ENCODE measurements around the gene SLC7A10. TPM values are rescaled to one million over a fixed set of nuclear protein-coding genes. Genes with fewer than 3 reads are reported as not detected.

Gene SLC7A10
- total RNA-seq, 1 experiment from 2014 or later, result not detected

- Mint-ChIP-seq H3K9me3 (ENCODE audit: unreplicated experiment) (no peaks in the 10 kb centered on the region), H3K4me1 (ENCODE audit: low read depth, unreplicated experiment) (peaks cover 6% of the 10 kb centered on the region), H3K4me3 (ENCODE audit: unreplicated experiment) (no peak overlapping the region), H3K27ac (ENCODE audit: unreplicated experiment) (no peak overlapping the region), H3K27me3 (ENCODE audit: insufficient read depth, unreplicated experiment) (no peaks in the 10 kb centered on the region), H3K36me3 (ENCODE audit: insufficient read depth, unreplicated experiment) (no peaks in the 10 kb centered on the region)
- no peaks in the 10 kb centered on the region for H3K9me3 ChIP-seq
- ChIA-PET POLR2A (no interaction called here), CTCF (interaction anchor here (0.6 to 0.9 kb wide), 3 partner anchors 163 to 215 kb away, joined by 3 to 5 read pairs (median 4); no protein-coding TSS in a partner anchor)
- intact Hi-C loops (cut with micrococcal nuclease; ENCODE audit: unreplicated experiment), result loop anchor here (2.0 to 5.0 kb wide), 2 partner anchors 37 to 63 kb away; partner anchors contain the start of gene CEBPA
- TF ChIP-seq CTCF (IDR thresholded peaks at IDR 0.05; ENCODE audit: insufficient read depth in 1 of 2, low read depth in 1 of 2, low read length in 1 of 2, severe bottlenecking in 1 of 2, unreplicated experiment in 1 of 2), result no peak
- H3K36me3 ChIP-seq (ENCODE audit: control insufficient read depth, insufficient read depth, low read length), result no peaks in the 10 kb centered on the region
- H3K4me1 ChIP-seq, result peaks cover 15% of the 10 kb centered on the region; the same call in 1 of the 2 replicates
- no peaks in the 10 kb centered on the region for H3K27me3 ChIP-seq (replicated peaks; ENCODE audit: control insufficient read depth, insufficient read depth, low read length)
- DNase-seq, result no peak
- no peak overlapping the region for H3K4me3 ChIP-seq (ENCODE audit: low read depth, low read length)
- no TSS peak for BruUV-seq (replicated peaks)
Measured at GRCh38 chr19:33240181-33240771, 14.6 kb upstream of the SLC7A10 start.

- TF ChIP-seq CTCF (IDR thresholded peaks at IDR 0.05; ENCODE audit: insufficient read depth in 1 of 2, low read depth in 1 of 2, low read length in 1 of 2, severe bottlenecking in 1 of 2, unreplicated experiment in 1 of 2), result no peak
- Histone ChIP-seq H3K4me1 (peaks cover 15% of the 10 kb centered on the region; the same call in 1 of the 2 replicates), H3K4me3 (ENCODE audit: low read depth, low read length) (no peak overlapping the region), H3K36me3 (ENCODE audit: control insufficient read depth, insufficient read depth, low read length) (no peaks in the 10 kb centered on the region), H3K27me3 (replicated peaks; ENCODE audit: control insufficient read depth, insufficient read depth, low read length) (no peaks in the 10 kb centered on the region), H3K9me3 (no peaks in the 10 kb centered on the region)
- no TSS peak for BruUV-seq (replicated peaks)
- Mint-ChIP-seq H3K4me3 (ENCODE audit: unreplicated experiment) (no peak overlapping the region), H3K9me3 (ENCODE audit: unreplicated experiment) (no peaks in the 10 kb centered on the region), H3K27ac (ENCODE audit: unreplicated experiment) (no peak overlapping the region), H3K4me1 (ENCODE audit: low read depth, unreplicated experiment) (peaks cover 6% of the 10 kb centered on the region), H3K36me3 (ENCODE audit: insufficient read depth, unreplicated experiment) (no peaks in the 10 kb centered on the region), H3K27me3 (ENCODE audit: insufficient read depth, unreplicated experiment) (no peaks in the 10 kb centered on the region)
- no peak for DNase-seq
- intact Hi-C loops (cut with micrococcal nuclease; ENCODE audit: unreplicated experiment), result loop anchor here (5.0 kb wide), 1 partner anchor 97 kb away; no protein-coding TSS in a partner anchor
- ChIA-PET POLR2A (no interaction called here), CTCF (interaction anchor here (0.6 to 0.9 kb wide), 2 partner anchors 174 to 214 kb away, joined by 3 to 5 read pairs; no protein-coding TSS in a partner anchor)
Measured at GRCh38 chr19:33239223-33239975, 13.7 kb upstream of the SLC7A10 start.

GRCh38 chr19:33238481-33239149 is 13.0 kb upstream of the SLC7A10 start:
- intact Hi-C loops (cut with micrococcal nuclease; ENCODE audit: unreplicated experiment), result loop anchor here (5.0 kb wide), 1 partner anchor 96 kb away; no protein-coding TSS in a partner anchor
- no peak overlapping the region for H3K4me3 Mint-ChIP-seq (ENCODE audit: unreplicated experiment)
- H3K36me3 ChIP-seq (ENCODE audit: control insufficient read depth, insufficient read depth, low read length), result no peaks in the 10 kb centered on the region
- peaks cover 15% of the 10 kb centered on the region; the same call in 1 of the 2 replicates for H3K4me1 ChIP-seq
- H3K27me3 Mint-ChIP-seq (ENCODE audit: insufficient read depth, unreplicated experiment), result no peaks in the 10 kb centered on the region
- no peaks in the 10 kb centered on the region for H3K9me3 Mint-ChIP-seq (ENCODE audit: unreplicated experiment)
- ChIA-PET CTCF (no interaction called here), POLR2A (no interaction called here)
- no peaks in the 10 kb centered on the region for H3K9me3 ChIP-seq
- no peaks in the 10 kb centered on the region for H3K36me3 Mint-ChIP-seq (ENCODE audit: insufficient read depth, unreplicated experiment)
- BruUV-seq (replicated peaks), result no TSS peak
- no peak overlapping the region for H3K27ac Mint-ChIP-seq (ENCODE audit: unreplicated experiment)
- H3K4me3 ChIP-seq (ENCODE audit: low read depth, low read length), result no peak overlapping the region
- no peak for TF ChIP-seq CTCF (IDR thresholded peaks at IDR 0.05; ENCODE audit: insufficient read depth in 1 of 2, low read depth in 1 of 2, low read length in 1 of 2, severe bottlenecking in 1 of 2, unreplicated experiment in 1 of 2)
- no peaks in the 10 kb centered on the region for H3K27me3 ChIP-seq (replicated peaks; ENCODE audit: control insufficient read depth, insufficient read depth, low read length)
- H3K4me1 Mint-ChIP-seq (ENCODE audit: low read depth, unreplicated experiment), result no peaks in the 10 kb centered on the region
- DNase-seq, result no peak

All from Caco-2 (cell line).